ENCODE data around the gene CNOT6L.

CNOT6L gene

GRCh38 chr4:77790146-77790545 is 29.0 kb downstream of the CNOT6L start:
- no peak for TF ChIP-seq CREB1 (IDR thresholded peaks at IDR 0.05; ENCODE audit: low read depth)
- no peak for TF ChIP-seq MAX (IDR thresholded peaks at IDR 0.05)
- TF ChIP-seq, protein P1, sequence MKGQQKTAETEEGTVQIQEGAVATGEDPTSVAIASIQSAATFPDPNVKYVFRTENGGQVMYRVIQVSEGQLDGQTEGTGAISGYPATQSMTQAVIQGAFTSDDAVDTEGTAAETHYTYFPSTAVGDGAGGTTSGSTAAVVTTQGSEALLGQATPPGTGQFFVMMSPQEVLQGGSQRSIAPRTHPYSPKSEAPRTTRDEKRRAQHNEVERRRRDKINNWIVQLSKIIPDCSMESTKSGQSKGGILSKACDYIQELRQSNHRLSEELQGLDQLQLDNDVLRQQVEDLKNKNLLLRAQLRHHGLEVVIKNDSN (IDR thresholded peaks at IDR 0.05) = no peak
- TF ChIP-seq FOXM1 (IDR thresholded peaks at IDR 0.05; ENCODE audit: borderline replicate concordance, low read depth) = no peak
- TF ChIP-seq EP300 (IDR thresholded peaks at IDR 0.05; ENCODE audit: borderline replicate concordance) = no peak
- no peak for TF ChIP-seq TEAD4 (IDR thresholded peaks at IDR 0.05)
- TF ChIP-seq RAD21 (IDR thresholded peaks at IDR 0.05; ENCODE audit: low read depth) = no peak

DNA sequence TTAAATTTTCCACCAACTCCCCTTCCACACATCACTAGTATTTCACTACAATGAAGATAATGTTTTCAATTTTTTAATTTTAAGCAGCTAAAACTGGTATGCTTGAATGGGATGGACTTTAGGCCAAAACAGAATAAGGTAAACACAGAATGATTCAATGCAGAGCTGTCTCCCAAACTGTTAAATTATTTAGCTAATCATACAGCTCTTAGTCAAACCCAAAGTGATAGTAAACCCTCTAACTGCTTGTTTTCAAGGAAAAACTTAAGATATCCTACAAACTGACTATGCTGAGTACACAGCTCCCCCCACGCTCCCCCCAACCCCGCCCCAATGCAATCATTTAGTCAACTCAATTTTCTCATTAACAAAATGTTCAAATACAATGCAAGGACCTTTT is 30.2 kb downstream of the CNOT6L start:
- no peak for TF ChIP-seq TCF12 (IDR thresholded peaks at IDR 0.05; ENCODE audit: low read depth)
- TF ChIP-seq TAF1 (IDR thresholded peaks at IDR 0.05; ENCODE audit: low read depth) = no peak
- no peak for TF ChIP-seq TEAD4 (IDR thresholded peaks at IDR 0.05)
- TF ChIP-seq MAX (IDR thresholded peaks at IDR 0.05) = no peak
- no peak for TF ChIP-seq RAD21 (IDR thresholded peaks at IDR 0.05; ENCODE audit: low read depth)
- TF ChIP-seq ZBTB7A (IDR thresholded peaks at IDR 0.05; ENCODE audit: low read depth) = no peak
- TF ChIP-seq EGR1 (IDR thresholded peaks at IDR 0.05) = no peak
- TF ChIP-seq CEBPB (IDR thresholded peaks at IDR 0.05) = no peak
- TF ChIP-seq NFIC (IDR thresholded peaks at IDR 0.05) = no peak
- TF ChIP-seq, protein P1 (IDR thresholded peaks at IDR 0.05) = no peak
- TF ChIP-seq CREB1 (IDR thresholded peaks at IDR 0.05; ENCODE audit: low read depth) = no peak
- TF ChIP-seq EP300 (IDR thresholded peaks at IDR 0.05; ENCODE audit: borderline replicate concordance) = no peak
- TF ChIP-seq YY1 (IDR thresholded peaks at IDR 0.05; ENCODE audit: low read depth) = no peak
- TF ChIP-seq REST (IDR thresholded peaks at IDR 0.05; ENCODE audit: low read depth) = no peak
- no peak for TF ChIP-seq FOXM1 (IDR thresholded peaks at IDR 0.05; ENCODE audit: borderline replicate concordance, low read depth)

- TF ChIP-seq FOXM1 (IDR thresholded peaks at IDR 0.05; ENCODE audit: borderline replicate concordance, low read depth) (no peak), MAX (IDR thresholded peaks at IDR 0.05) (no peak), EP300 (IDR thresholded peaks at IDR 0.05; ENCODE audit: borderline replicate concordance) (no peak), CREB1 (IDR thresholded peaks at IDR 0.05; ENCODE audit: low read depth) (no peak), TEAD4 (IDR thresholded peaks at IDR 0.05) (no peak), NFIC (IDR thresholded peaks at IDR 0.05) (no peak), TAF1 (IDR thresholded peaks at IDR 0.05; ENCODE audit: low read depth) (no peak), ZBTB7A (IDR thresholded peaks at IDR 0.05; ENCODE audit: low read depth) (no peak), YY1 (IDR thresholded peaks at IDR 0.05; ENCODE audit: low read depth) (no peak), TCF12 (IDR thresholded peaks at IDR 0.05; ENCODE audit: low read depth) (no peak), RAD21 (IDR thresholded peaks at IDR 0.05; ENCODE audit: low read depth) (no peak), REST (IDR thresholded peaks at IDR 0.05; ENCODE audit: low read depth) (no peak), CEBPB (IDR thresholded peaks at IDR 0.05) (no peak), EGR1 (IDR thresholded peaks at IDR 0.05) (no peak)
- TF ChIP-seq, protein P1 (IDR thresholded peaks at IDR 0.05) = no peak
Measured at GRCh38 chr4:77787969-77788368, 31.2 kb downstream of the CNOT6L start.

- TF ChIP-seq, protein P1 (IDR thresholded peaks at IDR 0.05) = no peak
- TF ChIP-seq TCF12 (IDR thresholded peaks at IDR 0.05; ENCODE audit: low read depth) = no peak
Measured at GRCh38 chr4:77785669-77786068, 33.5 kb downstream of the CNOT6L start.

DNA sequence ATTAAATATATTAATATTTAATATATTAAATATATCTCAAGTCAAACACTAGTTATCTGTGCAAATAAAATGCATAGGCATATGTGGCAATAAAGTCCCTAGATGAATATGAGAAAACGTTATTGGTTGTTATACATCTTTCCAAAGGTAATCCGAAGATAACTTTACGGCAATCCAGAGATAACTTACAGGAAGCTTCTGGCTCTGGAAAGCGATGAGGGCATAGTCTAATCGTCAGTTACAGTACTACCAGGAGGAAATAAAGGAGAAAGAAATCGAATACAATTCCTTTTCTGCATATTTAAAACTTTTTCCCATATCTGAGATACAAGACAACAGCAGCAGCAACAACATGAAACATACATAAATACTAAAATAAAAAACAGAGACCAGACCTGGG is 35.3 kb downstream of the CNOT6L start:
- TF ChIP-seq EGR1 (IDR thresholded peaks at IDR 0.05) = no peak
- TF ChIP-seq, protein P1 (IDR thresholded peaks at IDR 0.05) = no peak
- TF ChIP-seq TEAD4 (IDR thresholded peaks at IDR 0.05) = no peak
- TF ChIP-seq TAF1 (IDR thresholded peaks at IDR 0.05; ENCODE audit: low read depth) = no peak
- no peak for TF ChIP-seq CEBPB (IDR thresholded peaks at IDR 0.05)
- TF ChIP-seq EP300 (IDR thresholded peaks at IDR 0.05; ENCODE audit: borderline replicate concordance) = no peak
- no peak for TF ChIP-seq MAX (IDR thresholded peaks at IDR 0.05)
- no peak for TF ChIP-seq FOXM1 (IDR thresholded peaks at IDR 0.05; ENCODE audit: borderline replicate concordance, low read depth)
- no peak for TF ChIP-seq YY1 (IDR thresholded peaks at IDR 0.05; ENCODE audit: low read depth)
- TF ChIP-seq ZBTB7A (IDR thresholded peaks at IDR 0.05; ENCODE audit: low read depth) = no peak
- TF ChIP-seq CREB1 (IDR thresholded peaks at IDR 0.05; ENCODE audit: low read depth) = no peak
- no peak for TF ChIP-seq TCF12 (IDR thresholded peaks at IDR 0.05; ENCODE audit: low read depth)
- no peak for TF ChIP-seq REST (IDR thresholded peaks at IDR 0.05; ENCODE audit: low read depth)
- no peak for TF ChIP-seq NFIC (IDR thresholded peaks at IDR 0.05)
- no peak for TF ChIP-seq RAD21 (IDR thresholded peaks at IDR 0.05; ENCODE audit: low read depth)
